Ishikawa (cell line): ENCODE results near the gene C17orf107.

ENCODE experiments used
- EP300 ChIP-seq: IDR thresholded peaks from 2 replicates; pipeline ENCODE4 v1.6.1; 2012; ENCODE audit warnings: borderline replicate concordance
- TAF1 ChIP-seq: IDR thresholded peaks from 2 replicates; pipeline ENCODE4 v1.6.1; 2012; ENCODE audit warnings: low read depth, mild to moderate bottlenecking
- TF ChIP-seq, protein P1 (sequence below): IDR thresholded peaks from 2 replicates; pipeline ENCODE4 v1.6.1; 2012; ENCODE audit warnings: low read depth, mild to moderate bottlenecking

DNA sequence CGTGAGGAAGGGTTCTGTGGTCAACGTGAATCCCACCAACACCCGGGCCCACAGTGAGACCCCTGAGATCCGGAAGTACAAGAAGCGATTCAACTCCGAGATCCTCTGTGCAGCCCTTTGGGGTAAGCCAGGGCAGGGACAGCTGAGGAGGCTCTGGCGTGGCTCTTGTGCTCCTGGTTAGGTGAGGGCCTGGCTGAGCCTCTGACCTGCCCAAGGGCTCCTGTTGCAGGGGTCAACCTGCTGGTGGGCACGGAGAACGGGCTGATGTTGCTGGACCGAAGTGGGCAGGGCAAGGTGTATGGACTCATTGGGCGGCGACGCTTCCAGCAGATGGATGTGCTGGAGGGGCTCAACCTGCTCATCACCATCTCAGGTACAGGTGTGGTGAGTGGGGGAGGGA lies 4.2 kb upstream of the C17orf107 start:
- TF ChIP-seq, protein P1, sequence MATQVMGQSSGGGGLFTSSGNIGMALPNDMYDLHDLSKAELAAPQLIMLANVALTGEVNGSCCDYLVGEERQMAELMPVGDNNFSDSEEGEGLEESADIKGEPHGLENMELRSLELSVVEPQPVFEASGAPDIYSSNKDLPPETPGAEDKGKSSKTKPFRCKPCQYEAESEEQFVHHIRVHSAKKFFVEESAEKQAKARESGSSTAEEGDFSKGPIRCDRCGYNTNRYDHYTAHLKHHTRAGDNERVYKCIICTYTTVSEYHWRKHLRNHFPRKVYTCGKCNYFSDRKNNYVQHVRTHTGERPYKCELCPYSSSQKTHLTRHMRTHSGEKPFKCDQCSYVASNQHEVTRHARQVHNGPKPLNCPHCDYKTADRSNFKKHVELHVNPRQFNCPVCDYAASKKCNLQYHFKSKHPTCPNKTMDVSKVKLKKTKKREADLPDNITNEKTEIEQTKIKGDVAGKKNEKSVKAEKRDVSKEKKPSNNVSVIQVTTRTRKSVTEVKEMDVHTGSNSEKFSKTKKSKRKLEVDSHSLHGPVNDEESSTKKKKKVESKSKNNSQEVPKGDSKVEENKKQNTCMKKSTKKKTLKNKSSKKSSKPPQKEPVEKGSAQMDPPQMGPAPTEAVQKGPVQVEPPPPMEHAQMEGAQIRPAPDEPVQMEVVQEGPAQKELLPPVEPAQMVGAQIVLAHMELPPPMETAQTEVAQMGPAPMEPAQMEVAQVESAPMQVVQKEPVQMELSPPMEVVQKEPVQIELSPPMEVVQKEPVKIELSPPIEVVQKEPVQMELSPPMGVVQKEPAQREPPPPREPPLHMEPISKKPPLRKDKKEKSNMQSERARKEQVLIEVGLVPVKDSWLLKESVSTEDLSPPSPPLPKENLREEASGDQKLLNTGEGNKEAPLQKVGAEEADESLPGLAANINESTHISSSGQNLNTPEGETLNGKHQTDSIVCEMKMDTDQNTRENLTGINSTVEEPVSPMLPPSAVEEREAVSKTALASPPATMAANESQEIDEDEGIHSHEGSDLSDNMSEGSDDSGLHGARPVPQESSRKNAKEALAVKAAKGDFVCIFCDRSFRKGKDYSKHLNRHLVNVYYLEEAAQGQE, result no peak
- TF ChIP-seq TAF1 (no peak), EP300 (no peak)
